HG03095 (cell line): ENCODE data around the gene CHRNA3.
"Not testable (repeated sequence)": the region's sequence is repeated elsewhere in the genome, so short reads cannot be mapped to it uniquely, and the experiment has no call there.

Source experiments
- ATAC-seq: cut with Tn5 transposase; IDR thresholded peaks from one replicate; pipeline ENCODE4 v1.9.1; 2021; ENCODE audit warnings: moderate library complexity; ENCODE audit not compliant: unreplicated experiment

The CHRNA3 gene

DNA sequence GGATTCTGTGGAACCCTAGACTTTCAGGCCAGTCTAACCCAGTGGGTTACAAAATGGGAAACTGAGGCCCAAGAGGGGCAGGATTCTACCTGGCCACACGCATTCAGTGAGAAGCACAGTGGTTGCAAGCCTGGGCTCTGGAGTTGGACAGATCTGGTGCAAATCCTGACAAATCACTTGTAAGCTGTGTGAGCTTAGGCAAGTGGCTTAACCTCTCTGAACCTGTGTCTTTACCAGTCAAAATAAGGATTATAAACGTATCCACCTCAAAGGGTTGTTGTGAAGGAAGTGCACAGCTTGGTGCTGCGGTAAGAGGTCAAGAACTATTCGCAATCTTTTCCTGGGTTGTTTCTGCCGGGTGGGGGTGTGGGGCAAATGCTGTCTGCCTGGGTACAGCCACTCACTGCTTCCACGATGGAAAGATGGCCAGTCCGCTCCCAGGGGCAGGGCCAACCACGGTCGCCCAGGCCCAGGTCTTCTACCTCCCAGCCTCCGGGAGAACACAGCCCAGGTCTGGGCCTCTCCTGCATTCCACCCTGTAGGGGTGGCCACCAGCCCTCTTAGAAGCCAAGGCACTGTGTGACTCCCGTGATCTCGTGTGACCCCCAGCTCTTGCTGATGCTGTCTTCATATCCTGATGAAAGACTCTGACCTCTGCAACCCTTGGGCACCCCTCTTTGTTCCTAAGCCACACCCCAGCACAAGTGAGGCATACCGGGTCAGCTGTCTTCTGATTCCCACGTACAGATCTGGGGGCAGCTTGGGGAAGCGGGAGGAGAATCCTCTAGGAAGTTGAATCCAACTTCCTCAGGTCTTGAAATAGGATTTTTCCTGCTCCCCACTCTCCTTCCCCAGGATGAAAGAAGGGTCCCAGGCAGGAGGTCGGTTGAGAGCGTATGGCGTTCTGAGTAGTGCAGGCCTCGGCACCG, 1.5 kb downstream of the CHRNA3 start:
- ATAC-seq, result no peak

DNA sequence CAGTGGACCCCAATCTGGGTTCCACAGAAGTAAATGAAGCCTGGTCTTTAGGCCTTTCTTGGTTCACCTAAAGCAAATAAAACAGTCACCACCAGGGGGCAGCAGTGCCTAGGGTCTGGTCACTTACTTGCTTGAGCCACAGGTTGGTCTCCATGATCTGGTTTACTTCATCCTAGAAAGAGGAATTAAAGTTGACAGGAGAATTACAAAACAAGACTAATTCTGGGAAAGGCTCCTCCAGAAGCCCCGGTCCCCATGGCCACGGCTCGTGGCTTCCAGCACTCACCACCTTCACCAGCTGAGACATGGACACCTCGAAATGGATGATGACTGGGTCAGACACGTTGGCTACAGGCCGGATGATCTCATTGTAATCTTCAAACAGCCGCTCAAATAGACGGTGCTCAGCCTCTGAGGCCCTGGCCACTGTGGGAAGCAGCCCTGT, 2.3 kb downstream of the CHRNA3 start:
- no peak for ATAC-seq

- no peak for ATAC-seq
Measured at GRCh38 chr15:78618064-78618463, 2.7 kb downstream of the CHRNA3 start.

DNA sequence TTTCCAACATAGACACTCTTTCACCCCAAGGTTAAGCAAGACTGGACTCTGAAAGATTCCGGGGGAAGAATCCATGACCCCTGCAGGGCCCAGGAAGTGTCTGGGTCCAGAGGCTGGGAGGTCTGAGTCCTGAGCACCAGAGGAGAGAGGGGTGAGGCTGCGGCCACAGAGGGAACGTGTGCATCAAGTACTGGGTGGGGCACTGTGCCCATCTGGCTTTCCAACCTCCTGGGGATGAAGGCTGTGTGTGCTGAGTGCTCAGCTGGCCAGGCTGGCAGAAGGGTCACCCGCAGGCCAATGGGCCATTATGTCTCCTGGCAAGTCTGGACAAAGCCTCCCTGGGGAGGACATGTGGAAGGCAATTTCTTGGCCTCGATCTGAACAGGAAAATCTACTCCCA, 3.3 kb downstream of the CHRNA3 start:
- ATAC-seq, result no peak

DNA sequence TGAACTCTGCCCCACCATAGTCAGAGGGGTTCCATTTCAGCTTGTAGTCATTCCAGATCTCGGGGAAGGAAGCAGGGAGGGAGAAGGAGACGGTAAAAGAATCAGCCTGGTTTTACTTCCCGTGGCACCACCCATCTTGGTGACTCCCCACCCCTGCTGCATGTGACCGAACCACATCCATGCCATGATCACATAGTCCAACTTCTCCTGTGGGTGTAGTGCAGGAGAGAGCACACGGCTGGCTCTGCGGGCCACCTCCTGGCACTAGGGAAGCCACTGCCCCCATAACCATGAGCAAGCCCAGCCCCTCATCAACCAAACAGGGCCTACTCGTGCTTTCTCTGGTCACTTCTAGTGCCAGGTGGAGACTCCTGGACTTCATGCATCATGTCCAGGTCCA, 3.7 kb downstream of the CHRNA3 start:
- no peak for ATAC-seq

GRCh38 chr15:78616506-78616905, 4.3 kb downstream of the CHRNA3 start:
- no peak for ATAC-seq

DNA sequence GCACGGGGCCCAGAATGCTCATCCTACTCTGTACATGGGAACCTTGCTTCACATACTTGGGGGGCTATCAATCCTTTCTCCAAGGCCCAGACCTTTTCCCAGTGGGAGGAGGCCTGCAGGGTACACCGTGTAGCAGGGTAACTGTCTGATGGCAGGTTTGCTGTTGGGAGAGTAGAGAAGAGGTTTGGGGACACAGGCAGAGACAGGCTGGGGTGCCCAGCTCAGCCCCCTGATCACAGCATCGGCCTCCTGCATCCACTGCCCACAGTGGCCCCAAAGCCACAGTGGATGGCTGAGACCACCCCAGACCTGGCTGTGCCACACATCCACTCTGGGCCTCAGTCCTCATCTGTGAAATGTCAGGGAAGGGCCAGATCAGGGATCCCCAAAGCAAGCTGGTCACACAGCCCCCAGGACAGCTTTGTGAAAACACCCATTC, 5.6 kb downstream of the CHRNA3 start:
- no peak for ATAC-seq

DNA sequence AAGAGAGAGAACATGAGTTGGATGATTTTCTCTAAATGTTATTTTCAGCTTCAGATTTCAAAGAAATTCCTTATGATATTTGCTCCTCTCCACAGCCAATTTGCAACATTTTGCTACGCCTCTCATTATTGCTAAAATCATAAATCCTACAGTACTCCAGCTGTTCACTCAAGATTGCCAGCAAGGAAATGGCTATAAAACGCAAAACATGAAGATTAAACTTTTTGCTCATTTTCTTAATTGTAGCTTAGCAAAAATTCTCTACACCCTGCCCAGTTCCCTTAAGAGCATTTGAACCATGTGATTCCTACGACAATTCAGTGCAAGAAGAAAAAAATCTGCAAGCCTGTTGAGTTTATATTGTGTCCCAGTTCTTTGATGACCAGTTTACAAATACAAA, 6.8 kb downstream of the CHRNA3 start:
- ATAC-seq, result no peak

DNA sequence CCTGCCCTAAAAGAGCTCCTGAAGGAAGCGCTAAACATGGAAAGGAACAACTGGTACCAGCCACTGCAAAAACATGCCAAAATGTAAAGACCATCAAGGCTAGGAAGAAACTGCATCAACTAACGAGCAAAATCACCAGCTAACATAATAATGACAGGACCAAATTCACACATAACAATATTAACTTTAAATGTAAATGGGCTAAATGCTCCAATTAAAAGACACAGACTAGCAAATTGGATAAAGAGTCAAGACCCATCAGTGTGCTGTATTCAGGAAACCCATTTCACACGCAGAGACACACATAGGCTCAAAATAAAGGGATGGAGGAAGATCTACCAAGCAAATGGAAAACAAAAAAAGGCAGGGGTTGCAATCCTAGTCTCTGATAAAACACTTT, 11.2 kb downstream of the CHRNA3 start:
- not testable (repeated sequence) for ATAC-seq

GRCh38 chr15:78605680-78606079, 15.1 kb downstream of the CHRNA3 start:
- ATAC-seq, result no peak

- no peak for ATAC-seq
Measured at GRCh38 chr15:78605201-78605600, 15.6 kb downstream of the CHRNA3 start.

DNA sequence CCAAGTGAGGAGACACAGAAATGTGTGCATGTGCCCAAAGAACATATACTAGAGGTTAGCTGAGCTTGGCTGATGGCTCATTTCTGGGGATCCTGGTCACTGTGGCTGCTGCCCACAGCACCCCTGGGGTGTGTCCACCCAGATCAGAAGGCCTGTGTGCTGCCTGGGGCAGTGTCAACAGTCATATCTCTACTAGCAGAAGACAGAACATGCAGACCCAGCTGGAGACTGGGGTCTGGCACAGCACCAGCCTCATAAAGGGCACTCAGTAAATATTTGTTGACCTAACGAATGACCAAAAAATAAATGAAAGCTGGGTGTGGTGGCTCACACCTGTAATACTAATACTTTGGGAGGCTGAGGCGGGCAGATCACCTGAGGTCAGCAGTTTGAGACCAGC, 16.4 kb downstream of the CHRNA3 start:
- ATAC-seq, result no peak

- no peak for ATAC-seq
Measured at GRCh38 chr15:78603467-78603866, 17.3 kb downstream of the CHRNA3 start.

GRCh38 chr15:78599189-78599588, 21.6 kb downstream of the CHRNA3 start:
- no peak for ATAC-seq

- no peak for ATAC-seq
Measured at GRCh38 chr15:78598348-78598747, 22.4 kb downstream of the CHRNA3 start.

DNA sequence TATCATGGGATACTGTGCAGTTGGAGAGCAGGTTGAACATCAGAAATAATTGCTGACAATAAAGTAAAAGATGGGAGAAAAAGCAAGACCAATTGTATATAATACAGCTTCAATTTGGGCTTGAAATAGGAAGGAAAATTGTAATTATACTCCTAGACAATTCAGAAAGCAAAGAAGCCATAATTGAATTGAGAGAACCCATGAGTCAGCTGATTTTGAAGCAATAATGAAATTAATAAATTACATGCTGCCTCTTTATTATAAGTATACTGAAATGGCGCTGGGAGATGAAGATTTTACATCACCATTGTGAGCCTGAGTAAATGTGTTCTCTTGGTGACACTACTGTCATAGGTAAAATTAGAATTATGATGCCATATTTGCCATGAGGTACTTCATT, 23.2 kb downstream of the CHRNA3 start:
- ATAC-seq, result no peak

DNA sequence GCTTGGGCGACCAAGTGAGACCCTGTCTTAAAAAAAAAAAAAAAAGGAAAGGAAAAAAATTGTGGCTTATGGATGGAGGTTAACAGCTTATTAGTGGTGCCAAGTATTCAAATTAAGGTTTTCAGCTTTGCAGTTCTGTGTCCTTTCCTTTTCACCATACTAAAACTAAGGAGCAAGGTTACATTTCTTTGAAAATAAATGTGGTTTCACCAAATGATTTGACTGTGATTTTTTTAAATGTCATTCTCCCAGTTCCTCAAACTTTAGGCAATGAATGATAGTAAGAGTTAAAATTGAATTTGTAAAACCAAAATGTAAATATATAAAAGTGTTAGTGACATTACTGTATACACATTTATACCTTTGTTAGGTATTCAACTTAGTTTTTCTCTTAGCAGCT, 45.9 kb downstream of the CHRNA3 start:
- ATAC-seq, result no peak

- ATAC-seq, result no peak
Measured at GRCh38 chr15:78573416-78573815, 47.4 kb downstream of the CHRNA3 start.

DNA sequence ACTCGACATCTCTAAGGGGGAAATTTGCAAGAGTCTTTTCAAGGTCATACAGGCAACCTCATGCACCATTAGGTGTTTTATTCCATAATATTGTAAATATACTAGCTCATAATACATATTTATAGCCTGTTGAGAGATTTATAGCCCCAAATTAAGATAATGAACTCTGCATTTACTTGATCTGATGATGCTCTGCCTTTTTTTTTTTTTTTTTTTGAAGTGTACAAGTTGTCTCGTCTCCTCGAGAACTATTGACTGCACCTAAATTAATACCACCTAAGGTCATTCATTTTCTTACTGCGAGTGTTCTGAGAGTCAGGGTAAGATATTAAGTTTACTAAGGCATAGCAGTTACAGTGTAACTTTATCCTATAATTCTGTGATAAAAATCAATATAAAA, 49.4 kb downstream of the CHRNA3 start:
- ATAC-seq, result no peak

DNA sequence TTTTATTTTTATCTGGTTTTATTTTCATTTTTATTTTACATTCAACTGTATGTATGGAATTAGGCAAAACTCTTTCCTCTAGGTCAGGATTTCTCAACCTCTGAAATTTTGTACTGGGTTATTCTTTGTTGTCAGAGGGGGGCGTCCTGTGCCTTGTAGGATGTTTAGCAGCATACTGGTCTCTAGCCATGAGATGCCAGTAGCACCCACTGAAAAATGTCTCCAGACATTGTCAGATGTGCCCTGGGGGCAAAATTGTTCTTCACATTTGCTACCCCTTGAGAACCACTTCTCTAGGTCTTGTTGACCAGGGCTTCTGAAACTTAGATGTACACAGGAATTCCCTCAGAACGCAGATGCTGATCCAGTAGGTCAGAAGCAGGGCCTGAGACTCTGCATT, 50.1 kb downstream of the CHRNA3 start:
- no peak for ATAC-seq

GRCh38 chr15:78567531-78567930, 53.3 kb downstream of the CHRNA3 start:
- no peak for ATAC-seq

- peak; percentile 9 for ATAC-seq
Measured at GRCh38 chr15:78565951-78566774, 54.6 kb downstream of the CHRNA3 start.
